Thoracic aorta (tissue), 2 donors: ENCODE data around the gene FITM1. TPM values are rescaled to one million over a fixed set of nuclear protein-coding genes. Genes with fewer than 3 reads are reported as not detected.

ENCODE experiments used
- ATAC-seq: fragments of 150-250 bp; one replicate; pipeline ENCODE4 v1.8.0; 2017; ENCODE audit warnings: low read depth; ENCODE audit not compliant: insufficient number of reproducible peaks, low FRiP score
- DNase-seq: peaks from one replicate; pipeline ENCODE4 v3.0.0-alpha.2; 2020; ENCODE audit warnings: low spot score
- H3K27ac ChIP-seq, 2 donors: fragments of 200-600 bp; sonication (generic); 1 replicate in 1 of 2; 2 replicates in 1 of 2; pipeline ENCODE4 v1.5.1; 2016; ENCODE audit warnings: mild to moderate bottlenecking in 2 of 2, moderate library complexity in 2 of 2
- H3K27me3 ChIP-seq: fragments of 200-600 bp; sonication (generic); replicated peaks from 2 replicates; pipeline ENCODE4 v1.6.0; 2016; ENCODE audit warnings: mild to moderate bottlenecking; ENCODE audit not compliant: insufficient read depth
- H3K36me3 ChIP-seq: fragments of 200-600 bp; sonication (generic); one replicate; pipeline ENCODE4 v1.5.1; 2016
- H3K4me1 ChIP-seq, 2 donors: fragments of 200-600 bp; sonication (generic); 1 replicate in 1 of 2; 2 replicates in 1 of 2; pipeline versions ENCODE4 v1.5.1 to v1.6.0; 2016; ENCODE audit warnings: low read depth in 2 of 2, mild to moderate bottlenecking in 1 of 2; ENCODE audit not compliant: control insufficient read depth in 1 of 2
- H3K4me3 ChIP-seq: fragments of 200-600 bp; sonication (generic); 2 replicates; pipeline ENCODE4 v1.5.1; 2016; ENCODE audit warnings: mild to moderate bottlenecking
- H3K9me3 ChIP-seq: fragments of 200-600 bp; sonication (generic); 2 replicates; pipeline ENCODE4 v1.5.1; 2016
- CTCF ChIP-seq: fragments of 200-600 bp; sonication (generic); IDR thresholded peaks from one replicate; pipeline ENCODE4 v1.5.1; 2019; ENCODE audit warnings: antibody characterized with exemption
- total RNA-seq, 2 donors: library from RNA; depleted of rRNA; stranded (reverse); fragments of >200 nt; gene quantifications; one replicate each; pipeline versions ENCODE4 v1.1.0 to v1.2.3, GENCODE V29; 2016

The FITM1 gene
- total RNA-seq, 2 donors from 2014 or later: 0.78 TPM; not detected in 1

- no peak for DNase-seq
- Histone ChIP-seq H3K27me3 (no peaks in the 10 kb centered on the region), H3K4me1 (peaks cover 0 to 10% of the 10 kb centered on the region in 2 donors), H3K27ac (no peak overlapping the region), H3K9me3 (no peaks in the 10 kb centered on the region), H3K4me3 (no peak overlapping the region), H3K36me3 (peaks cover 49% of the 10 kb centered on the region)
- no peak for ATAC-seq
- TF ChIP-seq CTCF: no peak
Observed at GRCh38 chr14:24156840-24157239, 26.4 kb downstream of the FITM1 start.

- Histone ChIP-seq H3K27me3 (no peaks in the 10 kb centered on the region), H3K9me3 (no peaks in the 10 kb centered on the region), H3K4me3 (no peak overlapping the region), H3K36me3 (peaks cover 48% of the 10 kb centered on the region), H3K27ac (no peak overlapping the region), H3K4me1 (peaks cover 4 to 15% of the 10 kb centered on the region in 2 donors)
- no peak for TF ChIP-seq CTCF
- ATAC-seq: no peak
- DNase-seq: no peak
Observed at GRCh38 chr14:24157331-24157730, 26.9 kb downstream of the FITM1 start.

DNA sequence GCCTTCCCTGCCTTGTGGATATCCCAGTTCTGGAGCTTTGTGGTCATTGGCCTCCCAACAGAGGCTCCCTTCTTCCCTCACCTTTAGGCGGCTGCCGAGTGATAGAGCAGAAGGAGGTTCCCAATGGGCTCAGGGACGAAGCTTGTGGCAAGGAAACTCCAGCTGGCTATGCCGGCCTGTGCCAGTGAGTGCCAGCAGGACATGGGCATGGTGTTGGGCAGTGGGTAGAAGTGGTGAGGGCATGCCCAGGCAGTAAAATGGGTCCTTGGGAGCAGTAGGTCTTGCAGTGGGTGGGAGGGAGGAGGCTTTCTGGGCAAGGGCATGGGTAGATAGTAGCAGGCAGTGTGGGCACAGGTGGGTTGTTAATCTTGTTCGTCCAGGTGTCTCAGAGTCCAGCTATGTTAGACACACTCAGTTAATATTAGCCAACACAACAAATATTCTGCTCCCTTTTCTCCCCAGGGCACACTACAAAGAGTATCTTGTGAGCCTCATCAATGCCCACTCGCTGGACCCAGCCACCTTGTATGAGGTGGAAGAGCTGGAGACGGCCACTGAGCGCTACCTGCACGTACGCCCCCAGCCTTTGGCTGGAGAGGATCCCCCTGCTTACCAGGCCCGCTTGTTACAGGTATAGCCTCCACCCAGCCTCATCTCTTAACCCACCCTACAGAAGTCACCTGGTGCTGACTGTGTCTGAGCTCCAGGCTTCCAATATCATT lies 29.5 kb downstream of the FITM1 start:
- Histone ChIP-seq H3K4me3 (no peak overlapping the region), H3K9me3 (no peaks in the 10 kb centered on the region), H3K27ac (peak overlapping the region; percentile 73 to 88), H3K36me3 (peaks cover 63% of the 10 kb centered on the region), H3K4me1 (peaks cover 15 to 38% of the 10 kb centered on the region in 2 donors), H3K27me3 (no peaks in the 10 kb centered on the region)
- no peak for DNase-seq
- no peak for TF ChIP-seq CTCF
- ATAC-seq: no peak

DNA sequence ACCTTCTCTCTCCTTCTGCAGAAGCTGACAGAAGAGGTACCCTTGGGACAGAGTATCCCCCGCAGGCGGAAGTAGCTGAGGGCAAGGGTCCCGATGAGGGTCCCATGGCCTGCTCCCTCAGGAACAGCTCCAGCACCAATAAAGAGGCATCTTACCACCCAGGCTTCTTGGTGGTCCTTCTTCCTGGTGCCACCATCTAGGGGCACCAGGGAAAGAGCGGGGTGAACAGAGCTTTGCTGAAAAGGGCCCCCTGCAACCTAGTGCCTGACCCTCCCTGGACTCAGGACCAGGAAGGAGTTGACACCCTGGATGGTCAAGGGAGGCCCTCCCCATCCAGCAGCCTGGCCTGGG lies 30.0 kb downstream of the FITM1 start:
- no peak for ATAC-seq
- DNase-seq: no peak
- peaks cover 63% of the 10 kb centered on the region for H3K36me3 ChIP-seq
- H3K9me3 ChIP-seq: no peaks in the 10 kb centered on the region
- H3K4me1 ChIP-seq: peaks cover 15 to 38% of the 10 kb centered on the region in 2 donors
- H3K27ac ChIP-seq: peak overlapping the region; percentile 73 to 88
- no peak overlapping the region for H3K4me3 ChIP-seq
- H3K27me3 ChIP-seq: no peaks in the 10 kb centered on the region
- TF ChIP-seq CTCF: no peak

DNA sequence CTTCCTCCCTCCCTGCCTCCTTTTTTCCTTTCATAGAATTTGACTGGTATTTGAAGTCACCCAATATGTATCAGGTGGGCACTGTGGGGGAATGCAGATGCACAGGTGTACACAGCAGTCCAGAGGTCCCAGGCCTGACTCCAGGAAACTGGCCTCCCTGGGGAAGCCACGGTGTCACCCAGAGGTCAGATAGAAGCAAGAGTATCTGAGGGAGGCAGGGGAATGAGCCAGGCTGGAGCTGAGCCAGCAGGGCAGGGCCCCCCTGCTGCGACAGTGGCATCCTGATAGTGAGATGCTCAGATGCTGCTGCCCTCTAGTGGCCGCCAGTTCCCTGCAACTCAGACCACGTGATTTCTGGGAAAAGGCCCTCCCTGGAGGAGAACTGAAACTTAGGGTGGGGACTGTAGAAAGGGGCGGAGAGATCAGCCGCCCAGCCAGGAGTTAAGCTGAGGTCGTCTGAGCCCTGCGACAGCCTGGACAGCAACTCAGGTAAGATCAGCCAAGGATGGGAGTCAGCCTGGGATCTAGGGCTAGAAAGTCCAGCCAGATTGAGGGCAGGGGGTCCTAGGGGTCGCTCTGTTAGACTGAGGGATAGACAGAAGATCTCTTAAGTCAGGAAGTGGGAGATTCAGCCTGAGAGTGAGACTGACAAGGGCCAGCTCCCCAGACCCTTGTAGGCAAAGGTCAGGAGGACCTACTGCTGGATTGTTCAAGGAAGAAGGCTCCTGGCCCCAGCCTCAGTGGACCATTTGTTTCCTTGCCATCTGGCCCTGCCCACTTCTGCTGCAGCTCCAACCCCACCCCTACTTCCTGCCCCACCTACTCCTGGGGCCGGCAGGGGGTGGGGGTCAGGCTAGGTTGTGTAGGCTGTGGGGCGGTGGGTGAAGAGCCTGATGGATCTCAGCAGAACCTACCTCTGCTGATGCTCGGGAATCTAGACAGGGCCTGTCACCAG lies 30.7 kb downstream of the FITM1 start, which contains the start of gene IRF9:
Gene IRF9 (plus strand): TSS at position 416 of the 955 bp plus-strand sequence. CDS start 880 bp downstream, outside the sequence.
- Histone ChIP-seq H3K27ac (peak within 1 kb of the TSS; percentile 87 to 88), H3K9me3 (no peaks in the 10 kb centered on the region), H3K4me3 (peak within 1 kb of the TSS; percentile 90), H3K4me1 (peaks cover 15 to 38% of the 10 kb centered on the region in 2 donors), H3K36me3 (peaks cover 63% of the 10 kb centered on the region), H3K27me3 (no peaks in the 10 kb centered on the region)
- ATAC-seq (peak; percentile 90), DNase-seq (peak; percentile 93)
- TF ChIP-seq CTCF: peak; percentile 93
